GM23338 (cell line): ENCODE results near the gene MICAL3. TPM values are rescaled to one million over a fixed set of nuclear protein-coding genes. Genes with fewer than 3 reads are reported as not detected.

Experiments
- ATAC-seq: fragments of 200-7000 bp; cut with Tn5 transposase; 3 replicates; pipeline ENCODE4 v1.9.1; 2020
- DNase-seq: peaks from one replicate; pipeline ENCODE4 v3.0.0-alpha.2; 2015; ENCODE audit warnings: low spot score
- H2AFZ ChIP-seq: fragments of 200-600 bp; sonication (generic); 2 replicates; pipeline ENCODE4 v1.8.0; 2016; ENCODE audit warnings: antibody characterized with exemption, mild to moderate bottlenecking, moderate library complexity
- H3F3A ChIP-seq: fragments of 200-600 bp; sonication (generic); replicated peaks from 2 replicates; pipeline ENCODE4 v1.8.0; 2017; ENCODE audit warnings: antibody characterized with exemption, mixed run types, low read depth
- H3K27ac ChIP-seq: fragments of 200-600 bp; sonication (generic); 2 replicates; pipeline ENCODE4 v1.6.1; 2016; ENCODE audit warnings: low read depth
- H3K27me3 ChIP-seq: fragments of 200-600 bp; sonication (generic); 2 replicates; pipeline ENCODE4 v1.8.0; 2016; ENCODE audit warnings: mild to moderate bottlenecking, mixed run types, moderate library complexity; ENCODE audit not compliant: insufficient read depth
- H3K36me3 ChIP-seq: fragments of 200-600 bp; sonication (generic); 2 replicates; pipeline ENCODE4 v1.8.0; 2016; ENCODE audit warnings: mild to moderate bottlenecking; ENCODE audit not compliant: insufficient read depth
- H3K4me1 ChIP-seq: fragments of 200-600 bp; sonication (generic); 2 replicates; pipeline ENCODE4 v1.8.0; 2016; ENCODE audit warnings: mild to moderate bottlenecking, moderate library complexity; ENCODE audit not compliant: insufficient read depth
- H3K4me2 ChIP-seq: fragments of 200-600 bp; sonication (generic); 2 replicates; pipeline ENCODE4 v1.7.1; 2017; ENCODE audit warnings: mixed run types
- H3K4me3 ChIP-seq: fragments of 200-600 bp; sonication (generic); 2 replicates; pipeline ENCODE4 v1.6.1; 2016; ENCODE audit warnings: mixed run types
- H3K79me2 ChIP-seq: fragments of 200-600 bp; sonication (generic); replicated peaks from 2 replicates; pipeline ENCODE4 v1.8.0; 2017; ENCODE audit warnings: mild to moderate bottlenecking; ENCODE audit not compliant: insufficient read depth
- H3K9me2 ChIP-seq: fragments of 200-600 bp; sonication (generic); 2 replicates; pipeline ENCODE4 v1.8.0; 2017; ENCODE audit not compliant: insufficient read depth
- H4K20me1 ChIP-seq: fragments of 200-600 bp; sonication (generic); replicated peaks from 2 replicates; pipeline ENCODE4 v1.8.0; 2017; ENCODE audit warnings: mild to moderate bottlenecking; ENCODE audit not compliant: insufficient read depth
- H3K27ac Mint-ChIP-seq: 2 replicates; pipeline ENCODE4 v1.8.0; 2020; ENCODE audit warnings: inconsistent platforms, mild to moderate bottlenecking, moderate library complexity, mixed read lengths
- H3K27me3 Mint-ChIP-seq: 3 replicates; pipeline ENCODE4 v1.8.0; 2022; ENCODE audit warnings: low read depth, mild to moderate bottlenecking, moderate library complexity, mixed read lengths, inconsistent platforms; ENCODE audit not compliant: insufficient read depth, poor library complexity
- H3K36me3 Mint-ChIP-seq: 3 replicates; pipeline ENCODE4 v1.8.0; 2021; ENCODE audit warnings: low read depth, mild to moderate bottlenecking, inconsistent platforms, moderate library complexity, mixed read lengths
- H3K4me1 Mint-ChIP-seq: 3 replicates; pipeline ENCODE4 v1.8.0; 2020; ENCODE audit warnings: mild to moderate bottlenecking, inconsistent platforms, mixed read lengths
- H3K4me3 Mint-ChIP-seq: 3 replicates; pipeline ENCODE4 v1.8.0; 2021; ENCODE audit warnings: moderate library complexity, mild to moderate bottlenecking, inconsistent platforms, mixed read lengths
- H3K9me3 Mint-ChIP-seq: 3 replicates; pipeline ENCODE4 v1.8.0; 2020; ENCODE audit warnings: moderate library complexity, mild to moderate bottlenecking, inconsistent platforms, mixed read lengths
- CREB1 ChIP-seq: fragments of 250-450 bp; sonication (Bioruptor Pico); IDR thresholded peaks from 2 replicates; pipeline ENCODE4 v1.5.0; 2020; ENCODE audit warnings: low read depth, mild to moderate bottlenecking, moderate library complexity
- EZH2 ChIP-seq: fragments of 200-600 bp; sonication (generic); IDR thresholded peaks from one replicate; pipeline ENCODE4 v1.8.0; 2017; ENCODE audit warnings: antibody characterized with exemption, mild to moderate bottlenecking, low read depth; ENCODE audit not compliant: unreplicated experiment
- EZH2phosphoT487 ChIP-seq: fragments of 200-600 bp; sonication (generic); IDR thresholded peaks from one replicate; pipeline ENCODE4 v1.8.1; 2018; ENCODE audit warnings: antibody characterized with exemption; ENCODE audit not compliant: unreplicated experiment
- JUNB ChIP-seq: IDR thresholded peaks from one replicate; pipeline ENCODE4 v1.6.1; 2016; ENCODE audit warnings: antibody characterized with exemption; ENCODE audit not compliant: unreplicated experiment
- NANOG ChIP-seq: IDR thresholded peaks from 2 replicates; pipeline ENCODE4 v1.6.1; 2016; ENCODE audit warnings: antibody characterized with exemption, borderline replicate concordance
- POLR2AphosphoS5 ChIP-seq: IDR thresholded peaks from 2 replicates; pipeline ENCODE4 v1.6.1; 2016; ENCODE audit warnings: antibody characterized with exemption, low read depth
- STAT1 ChIP-seq: IDR thresholded peaks from one replicate; pipeline ENCODE4 v1.6.1; 2016; ENCODE audit warnings: antibody characterized with exemption; ENCODE audit not compliant: unreplicated experiment
- ZNF114 ChIP-seq: fragments of 250-450 bp; sonication (Bioruptor Pico); IDR thresholded peaks from 2 replicates; pipeline ENCODE4 v1.5.0; 2020; ENCODE audit warnings: mild to moderate bottlenecking, moderate library complexity
- ZNF331 ChIP-seq: fragments of 250-450 bp; sonication (Bioruptor Pico); IDR thresholded peaks from 2 replicates; pipeline ENCODE4 v1.5.0; 2020; ENCODE audit warnings: low read depth, mild to moderate bottlenecking, moderate library complexity
- polyA plus RNA-seq: library from polyadenylated mRNA; unstranded; fragments of >200 nt; fragmentation: Nextera tagmentation; extraction: Ambion mirVana; gene quantifications from 2 replicates; pipeline ENCODE4 v1.2.1, GENCODE V29; 2016
- total RNA-seq: library from RNA; depleted of rRNA; stranded (reverse); fragments of >200 nt; shearing (Covaris generic); gene quantifications from 2 replicates; pipeline ENCODE4 v1.2.3, GENCODE V29; 2014
- TF ChIP-seq, protein P1 (sequence below): IDR thresholded peaks from 2 replicates; pipeline ENCODE4 v1.6.1; 2016; ENCODE audit warnings: antibody characterized with exemption
- TF ChIP-seq, protein P2 (sequence below), 2 experiments: fragments of 200-600 bp in 1 of 2; sonication (generic) in 1 of 2; conservative IDR thresholded peaks; 2 replicates each; pipeline versions ENCODE4 v1.5.1 to v1.6.1; 2016 to 2017; ENCODE audit warnings: antibody characterized with exemption in 2 of 2, low read depth in 2 of 2, mild to moderate bottlenecking in 2 of 2, moderate library complexity in 1 of 2
- TF ChIP-seq, protein P3 (sequence below): IDR thresholded peaks from one replicate; pipeline ENCODE4 v1.6.1; 2018; ENCODE audit warnings: antibody characterized with exemption; ENCODE audit not compliant: unreplicated experiment
- TF ChIP-seq, protein P4 (sequence below): fragments of 250-450 bp; sonication (Bioruptor Pico); IDR thresholded peaks from 2 replicates; pipeline ENCODE4 v1.5.0; 2020; ENCODE audit warnings: mild to moderate bottlenecking, moderate library complexity

Gene MICAL3
- total and polyA plus RNA-seq, 2 experiments from 2014 or later, result 10.1 to 33.9 TPM

DNA sequence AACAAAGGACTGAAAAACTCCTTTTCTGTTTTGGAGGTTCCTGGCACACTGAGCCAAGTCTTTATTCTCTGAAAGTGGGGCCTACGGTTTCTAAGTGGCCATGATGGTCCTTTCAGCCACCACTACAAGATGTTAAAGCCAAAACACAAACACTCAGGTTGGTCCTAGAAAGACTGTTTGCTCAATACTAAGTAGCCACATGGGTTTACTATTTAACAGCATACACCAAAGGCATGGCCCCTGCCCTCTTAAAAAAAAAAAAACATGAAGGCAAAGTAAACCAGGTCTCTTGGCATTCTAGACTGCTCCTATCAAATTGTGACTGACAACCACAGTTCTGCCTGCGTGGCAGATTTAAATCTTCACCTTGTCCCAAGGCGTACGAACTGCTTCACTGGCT, 126.5 kb downstream of the MICAL3 start (continued):
- TF ChIP-seq JUNB (no peak), EZH2 (no peak), EZH2phosphoT487 (no peak), NANOG (no peak), ZNF114 (CRISPR knock-in tag) (no peak)
- TF ChIP-seq, protein P1, sequence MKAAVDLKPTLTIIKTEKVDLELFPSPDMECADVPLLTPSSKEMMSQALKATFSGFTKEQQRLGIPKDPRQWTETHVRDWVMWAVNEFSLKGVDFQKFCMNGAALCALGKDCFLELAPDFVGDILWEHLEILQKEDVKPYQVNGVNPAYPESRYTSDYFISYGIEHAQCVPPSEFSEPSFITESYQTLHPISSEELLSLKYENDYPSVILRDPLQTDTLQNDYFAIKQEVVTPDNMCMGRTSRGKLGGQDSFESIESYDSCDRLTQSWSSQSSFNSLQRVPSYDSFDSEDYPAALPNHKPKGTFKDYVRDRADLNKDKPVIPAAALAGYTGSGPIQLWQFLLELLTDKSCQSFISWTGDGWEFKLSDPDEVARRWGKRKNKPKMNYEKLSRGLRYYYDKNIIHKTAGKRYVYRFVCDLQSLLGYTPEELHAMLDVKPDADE, result no peak

DNA sequence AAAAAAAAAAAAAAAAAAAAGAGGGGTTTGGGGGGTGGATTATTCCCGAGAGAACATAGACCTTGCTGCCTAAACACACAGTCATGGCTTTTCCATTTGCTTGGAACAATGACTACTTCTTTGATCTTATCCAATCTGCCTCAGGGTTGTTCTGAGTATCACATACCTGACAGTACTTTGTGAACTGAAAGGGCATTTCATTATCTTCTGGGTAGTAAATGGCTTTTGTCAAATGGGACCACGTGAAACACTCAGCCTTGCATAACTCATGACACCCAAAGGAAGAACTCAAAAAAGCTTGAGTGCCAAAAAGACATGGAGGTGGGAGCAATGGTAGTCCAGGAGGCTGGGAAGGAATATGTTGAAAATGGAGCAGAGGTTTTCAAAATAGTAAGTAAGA, 126.9 kb downstream of the MICAL3 start:
- Histone ChIP-seq H3K9me2 (no peaks in the 10 kb centered on the region), H3K4me2 (no peak overlapping the region), H3F3A (no peaks in the 10 kb centered on the region), H3K27me3 (no peaks in the 10 kb centered on the region), H4K20me1 (peaks cover 3% of the 10 kb centered on the region; the same call in 1 of the 2 replicates), H3K36me3 (peaks cover 4% of the 10 kb centered on the region; the same call in 1 of the 2 replicates), H3K27ac (no peak overlapping the region), H3K4me3 (no peak overlapping the region), H2AFZ (no peak overlapping the region), H3K4me1 (no peaks in the 10 kb centered on the region), H3K79me2 (no peaks in the 10 kb centered on the region)
- Mint-ChIP-seq H3K27ac (no peak overlapping the region), H3K4me3 (no peak overlapping the region), H3K27me3 (peaks cover 2% of the 10 kb centered on the region), H3K9me3 (no peaks in the 10 kb centered on the region), H3K36me3 (peaks cover 36% of the 10 kb centered on the region), H3K4me1 (no peaks in the 10 kb centered on the region; the same call in 1 of the 3 replicates)
- ATAC-seq (no peak), DNase-seq (no peak)
- TF ChIP-seq STAT1, result no peak
- TF ChIP-seq, protein P2, sequence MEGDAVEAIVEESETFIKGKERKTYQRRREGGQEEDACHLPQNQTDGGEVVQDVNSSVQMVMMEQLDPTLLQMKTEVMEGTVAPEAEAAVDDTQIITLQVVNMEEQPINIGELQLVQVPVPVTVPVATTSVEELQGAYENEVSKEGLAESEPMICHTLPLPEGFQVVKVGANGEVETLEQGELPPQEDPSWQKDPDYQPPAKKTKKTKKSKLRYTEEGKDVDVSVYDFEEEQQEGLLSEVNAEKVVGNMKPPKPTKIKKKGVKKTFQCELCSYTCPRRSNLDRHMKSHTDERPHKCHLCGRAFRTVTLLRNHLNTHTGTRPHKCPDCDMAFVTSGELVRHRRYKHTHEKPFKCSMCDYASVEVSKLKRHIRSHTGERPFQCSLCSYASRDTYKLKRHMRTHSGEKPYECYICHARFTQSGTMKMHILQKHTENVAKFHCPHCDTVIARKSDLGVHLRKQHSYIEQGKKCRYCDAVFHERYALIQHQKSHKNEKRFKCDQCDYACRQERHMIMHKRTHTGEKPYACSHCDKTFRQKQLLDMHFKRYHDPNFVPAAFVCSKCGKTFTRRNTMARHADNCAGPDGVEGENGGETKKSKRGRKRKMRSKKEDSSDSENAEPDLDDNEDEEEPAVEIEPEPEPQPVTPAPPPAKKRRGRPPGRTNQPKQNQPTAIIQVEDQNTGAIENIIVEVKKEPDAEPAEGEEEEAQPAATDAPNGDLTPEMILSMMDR (conservative IDR thresholded peaks at IDR 0.05; ENCODE audit: low read depth in 2 of 2), result no peak
- TF ChIP-seq CREB1 (CRISPR knock-in tag), result no peak
- no peak for TF ChIP-seq ZNF331 (CRISPR knock-in tag)
- TF ChIP-seq, protein P3, sequence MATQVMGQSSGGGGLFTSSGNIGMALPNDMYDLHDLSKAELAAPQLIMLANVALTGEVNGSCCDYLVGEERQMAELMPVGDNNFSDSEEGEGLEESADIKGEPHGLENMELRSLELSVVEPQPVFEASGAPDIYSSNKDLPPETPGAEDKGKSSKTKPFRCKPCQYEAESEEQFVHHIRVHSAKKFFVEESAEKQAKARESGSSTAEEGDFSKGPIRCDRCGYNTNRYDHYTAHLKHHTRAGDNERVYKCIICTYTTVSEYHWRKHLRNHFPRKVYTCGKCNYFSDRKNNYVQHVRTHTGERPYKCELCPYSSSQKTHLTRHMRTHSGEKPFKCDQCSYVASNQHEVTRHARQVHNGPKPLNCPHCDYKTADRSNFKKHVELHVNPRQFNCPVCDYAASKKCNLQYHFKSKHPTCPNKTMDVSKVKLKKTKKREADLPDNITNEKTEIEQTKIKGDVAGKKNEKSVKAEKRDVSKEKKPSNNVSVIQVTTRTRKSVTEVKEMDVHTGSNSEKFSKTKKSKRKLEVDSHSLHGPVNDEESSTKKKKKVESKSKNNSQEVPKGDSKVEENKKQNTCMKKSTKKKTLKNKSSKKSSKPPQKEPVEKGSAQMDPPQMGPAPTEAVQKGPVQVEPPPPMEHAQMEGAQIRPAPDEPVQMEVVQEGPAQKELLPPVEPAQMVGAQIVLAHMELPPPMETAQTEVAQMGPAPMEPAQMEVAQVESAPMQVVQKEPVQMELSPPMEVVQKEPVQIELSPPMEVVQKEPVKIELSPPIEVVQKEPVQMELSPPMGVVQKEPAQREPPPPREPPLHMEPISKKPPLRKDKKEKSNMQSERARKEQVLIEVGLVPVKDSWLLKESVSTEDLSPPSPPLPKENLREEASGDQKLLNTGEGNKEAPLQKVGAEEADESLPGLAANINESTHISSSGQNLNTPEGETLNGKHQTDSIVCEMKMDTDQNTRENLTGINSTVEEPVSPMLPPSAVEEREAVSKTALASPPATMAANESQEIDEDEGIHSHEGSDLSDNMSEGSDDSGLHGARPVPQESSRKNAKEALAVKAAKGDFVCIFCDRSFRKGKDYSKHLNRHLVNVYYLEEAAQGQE, result no peak
- TF ChIP-seq, protein P4, sequence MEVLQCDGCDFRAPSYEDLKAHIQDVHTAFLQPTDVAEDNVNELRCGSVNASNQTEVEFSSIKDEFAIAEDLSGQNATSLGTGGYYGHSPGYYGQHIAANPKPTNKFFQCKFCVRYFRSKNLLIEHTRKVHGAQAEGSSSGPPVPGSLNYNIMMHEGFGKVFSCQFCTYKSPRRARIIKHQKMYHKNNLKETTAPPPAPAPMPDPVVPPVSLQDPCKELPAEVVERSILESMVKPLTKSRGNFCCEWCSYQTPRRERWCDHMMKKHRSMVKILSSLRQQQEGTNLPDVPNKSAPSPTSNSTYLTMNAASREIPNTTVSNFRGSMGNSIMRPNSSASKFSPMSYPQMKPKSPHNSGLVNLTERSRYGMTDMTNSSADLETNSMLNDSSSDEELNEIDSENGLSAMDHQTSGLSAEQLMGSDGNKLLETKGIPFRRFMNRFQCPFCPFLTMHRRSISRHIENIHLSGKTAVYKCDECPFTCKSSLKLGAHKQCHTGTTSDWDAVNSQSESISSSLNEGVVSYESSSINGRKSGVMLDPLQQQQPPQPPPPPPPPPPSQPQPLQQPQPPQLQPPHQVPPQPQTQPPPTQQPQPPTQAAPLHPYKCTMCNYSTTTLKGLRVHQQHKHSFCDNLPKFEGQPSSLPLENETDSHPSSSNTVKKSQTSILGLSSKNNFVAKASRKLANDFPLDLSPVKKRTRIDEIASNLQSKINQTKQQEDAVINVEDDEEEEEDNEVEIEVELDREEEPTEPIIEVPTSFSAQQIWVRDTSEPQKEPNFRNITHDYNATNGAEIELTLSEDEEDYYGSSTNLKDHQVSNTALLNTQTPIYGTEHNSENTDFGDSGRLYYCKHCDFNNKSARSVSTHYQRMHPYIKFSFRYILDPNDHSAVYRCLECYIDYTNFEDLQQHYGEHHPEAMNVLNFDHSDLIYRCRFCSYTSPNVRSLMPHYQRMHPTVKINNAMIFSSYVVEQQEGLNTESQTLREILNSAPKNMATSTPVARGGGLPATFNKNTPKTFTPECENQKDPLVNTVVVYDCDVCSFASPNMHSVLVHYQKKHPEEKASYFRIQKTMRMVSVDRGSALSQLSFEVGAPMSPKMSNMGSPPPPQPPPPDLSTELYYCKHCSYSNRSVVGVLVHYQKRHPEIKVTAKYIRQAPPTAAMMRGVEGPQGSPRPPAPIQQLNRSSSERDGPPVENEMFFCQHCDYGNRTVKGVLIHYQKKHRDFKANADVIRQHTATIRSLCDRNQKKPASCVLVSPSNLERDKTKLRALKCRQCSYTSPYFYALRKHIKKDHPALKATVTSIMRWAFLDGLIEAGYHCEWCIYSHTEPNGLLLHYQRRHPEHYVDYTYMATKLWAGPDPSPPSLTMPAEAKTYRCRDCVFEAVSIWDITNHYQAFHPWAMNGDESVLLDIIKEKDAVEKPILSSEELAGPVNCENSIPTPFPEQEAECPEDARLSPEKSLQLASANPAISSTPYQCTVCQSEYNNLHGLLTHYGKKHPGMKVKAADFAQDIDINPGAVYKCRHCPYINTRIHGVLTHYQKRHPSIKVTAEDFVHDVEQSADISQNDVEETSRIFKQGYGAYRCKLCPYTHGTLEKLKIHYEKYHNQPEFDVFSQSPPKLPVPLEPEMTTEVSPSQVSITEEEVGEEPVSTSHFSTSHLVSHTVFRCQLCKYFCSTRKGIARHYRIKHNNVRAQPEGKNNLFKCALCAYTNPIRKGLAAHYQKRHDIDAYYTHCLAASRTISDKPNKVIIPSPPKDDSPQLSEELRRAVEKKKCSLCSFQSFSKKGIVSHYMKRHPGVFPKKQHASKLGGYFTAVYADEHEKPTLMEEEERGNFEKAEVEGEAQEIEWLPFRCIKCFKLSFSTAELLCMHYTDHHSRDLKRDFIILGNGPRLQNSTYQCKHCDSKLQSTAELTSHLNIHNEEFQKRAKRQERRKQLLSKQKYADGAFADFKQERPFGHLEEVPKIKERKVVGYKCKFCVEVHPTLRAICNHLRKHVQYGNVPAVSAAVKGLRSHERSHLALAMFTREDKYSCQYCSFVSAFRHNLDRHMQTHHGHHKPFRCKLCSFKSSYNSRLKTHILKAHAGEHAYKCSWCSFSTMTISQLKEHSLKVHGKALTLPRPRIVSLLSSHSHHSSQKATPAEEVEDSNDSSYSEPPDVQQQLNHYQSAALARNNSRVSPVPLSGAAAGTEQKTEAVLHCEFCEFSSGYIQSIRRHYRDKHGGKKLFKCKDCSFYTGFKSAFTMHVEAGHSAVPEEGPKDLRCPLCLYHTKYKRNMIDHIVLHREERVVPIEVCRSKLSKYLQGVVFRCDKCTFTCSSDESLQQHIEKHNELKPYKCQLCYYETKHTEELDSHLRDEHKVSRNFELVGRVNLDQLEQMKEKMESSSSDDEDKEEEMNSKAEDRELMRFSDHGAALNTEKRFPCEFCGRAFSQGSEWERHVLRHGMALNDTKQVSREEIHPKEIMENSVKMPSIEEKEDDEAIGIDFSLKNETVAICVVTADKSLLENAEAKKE (CRISPR knock-in tag), result no peak
- no peak for TF ChIP-seq NANOG
- no peak for TF ChIP-seq EZH2
- TF ChIP-seq EZH2phosphoT487, result no peak
- no peak for TF ChIP-seq JUNB
- no peak for TF ChIP-seq POLR2AphosphoS5
- no peak for TF ChIP-seq ZNF114 (CRISPR knock-in tag)
